H1 (cell line): ENCODE measurements around the gene PET117. TPM values are rescaled to one million over a fixed set of nuclear protein-coding genes. Genes with fewer than 3 reads are reported as not detected.

ENCODE experiments used
- CTCF ChIA-PET: fragments of 300-600 bp; sonication (Branson Sonifier 250); formaldehyde crosslinking; loops from one replicate; lab custom pipeline; 2021; ENCODE audit not compliant: partially characterized antibody; lab: Charles Lee
- POLR2A ChIA-PET: fragments of 300-600 bp; sonication (Branson Sonifier 250); formaldehyde crosslinking; loops from one replicate; lab custom pipeline; 2021; ENCODE audit warnings: inconsistent platforms; ENCODE audit not compliant: partially characterized antibody; lab: Charles Lee
- DNase-seq, 2 experiments: peaks; one replicate each; pipeline versions ENCODE4 v3.0.0 to v3.0.0-alpha.2; 2010 to 2022; ENCODE audit warnings: low spot score in 2 of 2, low read depth in 1 of 2, mixed read lengths in 1 of 2
- FAIRE-seq: peaks from 2 replicates; lab custom pipeline; 2011; peaks lifted over from hg19 to GRCh38; lab: Jason Lieb, UNC
- H2AFZ ChIP-seq: 2 replicates; pipeline ENCODE4 v1.8.1; 2012; ENCODE audit warnings: low read length, inconsistent platforms
- H2AK5ac ChIP-seq: 2 replicates; pipeline ENCODE4 v1.6.1; 2013; ENCODE audit warnings: low read depth, low read length
- H2BK120ac ChIP-seq: replicated peaks from 2 replicates; pipeline ENCODE3; 2013; ENCODE audit warnings: low read depth, low read length, inconsistent platforms
- H2BK12ac ChIP-seq: 2 replicates; pipeline ENCODE4 v1.6.1; 2013; ENCODE audit warnings: low read depth, low read length
- H2BK15ac ChIP-seq: 2 replicates; pipeline ENCODE4 v1.6.1; 2013; ENCODE audit warnings: low read length
- H2BK20ac ChIP-seq: 2 replicates; pipeline ENCODE4 v1.6.1; 2013; ENCODE audit warnings: low read length
- H2BK5ac ChIP-seq: 2 replicates; pipeline ENCODE4 v1.6.1; 2013; ENCODE audit warnings: low read depth, low read length
- H3K14ac ChIP-seq: 2 replicates; pipeline ENCODE4 v1.6.1; 2013; ENCODE audit warnings: inconsistent platforms; ENCODE audit not compliant: insufficient read length
- H3K18ac ChIP-seq: 2 replicates; pipeline ENCODE4 v1.6.1; 2013; ENCODE audit warnings: low read length; ENCODE audit errors: extremely low read depth
- H3K23ac ChIP-seq: 2 replicates; pipeline ENCODE4 v1.6.1; 2013; ENCODE audit warnings: inconsistent platforms; ENCODE audit not compliant: insufficient read length
- H3K23me2 ChIP-seq: 2 replicates; pipeline ENCODE4 v1.6.1; 2013; ENCODE audit warnings: low read depth, low read length
- H3K27ac ChIP-seq: 2 replicates; pipeline ENCODE4 v1.6.1; 2011; ENCODE audit warnings: low read depth, low read length, inconsistent platforms
- H3K27me3 ChIP-seq, 4 experiments: replicated peaks in 1 of 4; 1 replicate in 1 of 4; 2 replicates in 3 of 4; pipeline versions ENCODE4 v1.6.1 to v1.8.1; 2011 to 2013; ENCODE audit warnings: low read length in 3 of 4, mild to moderate bottlenecking in 3 of 4, inconsistent platforms in 2 of 4, mixed read lengths in 2 of 4, moderate library complexity in 1 of 4; ENCODE audit not compliant: control insufficient read depth in 3 of 4, insufficient read depth in 3 of 4; ENCODE audit errors: extremely low read depth in 1 of 4
- H3K36me3 ChIP-seq, 4 experiments: 2 replicates each; pipeline versions ENCODE4 v1.6.1 to v1.8.1; 2011 to 2013; ENCODE audit warnings: mild to moderate bottlenecking in 4 of 4, low read length in 3 of 4, moderate library complexity in 2 of 4, control low read depth in 1 of 4, inconsistent platforms in 1 of 4; ENCODE audit not compliant: insufficient read depth in 4 of 4, control insufficient read depth in 2 of 4
- H3K4ac ChIP-seq: replicated peaks from 2 replicates; pipeline ENCODE3; 2013; ENCODE audit warnings: low read length, low read depth, mixed read lengths, inconsistent platforms; ENCODE audit not compliant: insufficient read length
- H3K4me1 ChIP-seq, 4 experiments: replicated peaks in 1 of 4; 1 replicate in 1 of 4; 2 replicates in 3 of 4; pipeline versions ENCODE4 v1.6.1 to v1.8.1; 2011 to 2013; ENCODE audit warnings: low read length in 3 of 4, inconsistent platforms in 2 of 4, mixed read lengths in 1 of 4; ENCODE audit not compliant: insufficient read depth in 4 of 4, control insufficient read depth in 3 of 4
- H3K4me2 ChIP-seq, 2 experiments: 2 replicates each; pipeline versions ENCODE4 v1.6.1 to v1.8.1; 2011 to 2013; ENCODE audit warnings: low read depth in 2 of 2, low read length in 2 of 2, control low read depth in 1 of 2, inconsistent platforms in 1 of 2, mild to moderate bottlenecking in 1 of 2; ENCODE audit not compliant: insufficient read depth in 1 of 2
- H3K4me3 ChIP-seq, 4 experiments: fragments of 200-600, 300-600 bp in 1 of 4; sonication (generic), shearing (Covaris generic), sonication (Bioruptor Twin) in 1 of 4; 2 replicates each; pipeline versions ENCODE4 v1.5.1 to v1.8.1; 2011 to 2016; ENCODE audit warnings: low read length in 4 of 4, low read depth in 3 of 4, control low read depth in 2 of 4, inconsistent platforms in 2 of 4, mild to moderate bottlenecking in 2 of 4, mixed read lengths in 1 of 4, moderate library complexity in 1 of 4; ENCODE audit not compliant: insufficient read depth in 2 of 4; ENCODE audit errors: extremely low read depth in 1 of 4
- H3K56ac ChIP-seq: replicated peaks from 2 replicates; pipeline ENCODE3; 2013; ENCODE audit warnings: low read depth, mild to moderate bottlenecking, mixed read lengths, low read length, inconsistent platforms; ENCODE audit not compliant: insufficient read length
- H3K79me1 ChIP-seq: 2 replicates; pipeline ENCODE4 v1.6.1; 2013; ENCODE audit warnings: low read depth, low read length, control low read depth
- H3K79me2 ChIP-seq, 2 experiments: 2 replicates each; pipeline versions ENCODE4 v1.6.1 to v1.8.1; 2012 to 2013; ENCODE audit warnings: low read length in 2 of 2, mild to moderate bottlenecking in 2 of 2, inconsistent platforms in 1 of 2; ENCODE audit not compliant: insufficient read depth in 2 of 2, control insufficient read depth in 1 of 2
- H3K9ac ChIP-seq, 4 experiments: replicated peaks in 1 of 4; 1 replicate in 1 of 4; 2 replicates in 3 of 4; pipeline versions ENCODE4 v1.6.1 to v1.8.1; 2011 to 2013; ENCODE audit warnings: low read depth in 3 of 4, low read length in 3 of 4, control low read depth in 2 of 4, mild to moderate bottlenecking in 2 of 4, moderate library complexity in 2 of 4, inconsistent platforms in 1 of 4; ENCODE audit errors: extremely low read depth in 1 of 4
- H3K9me3 ChIP-seq, 2 experiments: 2 replicates each; pipeline versions ENCODE4 v1.6.1 to v1.8.1; 2012 to 2013; ENCODE audit warnings: mild to moderate bottlenecking in 2 of 2, moderate library complexity in 2 of 2, control low read depth in 1 of 2, inconsistent platforms in 1 of 2, low read depth in 1 of 2, low read length in 1 of 2, mixed read lengths in 1 of 2; ENCODE audit not compliant: insufficient read depth in 2 of 2
- H4K20me1 ChIP-seq, 2 experiments: replicated peaks in 1 of 2; 2 replicates each; pipeline versions ENCODE3 to v1.8.1; 2011 to 2013; ENCODE audit warnings: inconsistent platforms in 2 of 2, low read length in 2 of 2, mild to moderate bottlenecking in 1 of 2; ENCODE audit not compliant: insufficient read depth in 2 of 2, control insufficient read depth in 1 of 2
- H4K5ac ChIP-seq: 2 replicates; pipeline ENCODE4 v1.6.1; 2013; ENCODE audit warnings: low read length, low read depth, mixed read lengths, inconsistent platforms; ENCODE audit not compliant: insufficient read length
- H4K8ac ChIP-seq: 2 replicates; pipeline ENCODE4 v1.8.0; 2013; ENCODE audit warnings: mild to moderate bottlenecking, moderate library complexity, low read length, inconsistent platforms; ENCODE audit not compliant: insufficient read depth; ENCODE audit errors: extremely low read depth
- H4K91ac ChIP-seq: replicated peaks from 2 replicates; pipeline ENCODE3; 2013; ENCODE audit warnings: low read length, mixed read lengths, inconsistent platforms; ENCODE audit not compliant: insufficient read length
- ATF2 ChIP-seq: IDR thresholded peaks from 2 replicates; pipeline ENCODE4 v1.6.1; 2012; ENCODE audit warnings: low read length, inconsistent platforms
- HDAC2 ChIP-seq, 2 experiments: fragments of 300-600 bp in 1 of 2; sonication (generic) in 1 of 2; IDR thresholded peaks; 2 replicates each; pipeline ENCODE4 v1.6.1; 2011 to 2012; ENCODE audit warnings: low read depth in 2 of 2, low read length in 2 of 2, mild to moderate bottlenecking in 2 of 2, moderate library complexity in 2 of 2, borderline replicate concordance in 1 of 2, inconsistent platforms in 1 of 2
- PHF8 ChIP-seq: fragments of 200-600 bp; sonication (generic); conservative IDR thresholded peaks from 2 replicates; pipeline ENCODE4 v1.7.1; 2012; ENCODE audit warnings: low read depth, mild to moderate bottlenecking, inconsistent platforms, low read length, moderate library complexity
- POLR2AphosphoS5 ChIP-seq: IDR thresholded peaks from 2 replicates; pipeline ENCODE4 v1.6.1; 2011; ENCODE audit warnings: low read depth, low read length
- RNF2 ChIP-seq: fragments of 200-900, 300-1000 bp; sonication (generic); IDR thresholded peaks from 2 replicates; pipeline ENCODE4 v1.7.1; 2016; ENCODE audit warnings: borderline replicate concordance, low read depth, mild to moderate bottlenecking, antibody characterized with exemption, low read length; ENCODE audit not compliant: poor library complexity, severe bottlenecking; ENCODE audit errors: missing control alignments
- RXRA ChIP-seq: IDR thresholded peaks from 2 replicates; pipeline ENCODE4 v1.6.1; 2011; ENCODE audit warnings: low read depth, mild to moderate bottlenecking, low read length, moderate library complexity; ENCODE audit not compliant: insufficient read depth
- SIN3A ChIP-seq, 2 experiments: IDR thresholded peaks in 1 of 2; conservative IDR thresholded peaks in 1 of 2; 2 replicates each; pipeline ENCODE4 v1.6.1; 2011 to 2012; ENCODE audit warnings: low read length in 2 of 2, improper control_type of control experiment in 1 of 2, low read depth in 1 of 2, mild to moderate bottlenecking in 1 of 2
- SIX5 ChIP-seq: IDR thresholded peaks from 2 replicates; pipeline ENCODE4 v1.6.1; 2011; ENCODE audit warnings: mild to moderate bottlenecking, low read depth, low read length
- WGBS, 2 experiments: shearing (Covaris generic) in 1 of 2; methylation state at CpG; one replicate each; pipeline versions ENCODE4 v1.1.6 to v1.1.7; 2013 to 2015; ENCODE audit warnings: low lambda C conversion rate in 2 of 2, mixed read lengths in 2 of 2, inconsistent platforms in 1 of 2, low coverage in 1 of 2, missing lambda C conversion rate in 1 of 2; ENCODE audit not compliant: insufficient replicate concordance in 2 of 2, insufficient coverage in 1 of 2, insufficient read length in 1 of 2; ENCODE audit errors: extremely low coverage in 1 of 2, missing lambda C conversion rate in 1 of 2; 5-methylcytosine and 5-hydroxymethylcytosine counted together
- polyA plus RNA-seq, 7 experiments: library from polyadenylated mRNA; depleted of rRNA in 3 of 7; stranded (reverse) in 5 of 7; unstranded in 2 of 7; fragments of >200 nt in 5 of 7; fragments of 200-250 nt in 2 of 7; gene quantifications; 1 replicate in 5 of 7; 2 replicates in 1 of 7; 4 replicates in 1 of 7; pipeline versions ENCODE4 v1.2.1 to v1.2.3, GENCODE V29; 2011 to 2013; ENCODE audit warnings: missing spikeins in 2 of 7, mixed read lengths in 2 of 7
- total RNA-seq: library from RNA; stranded (reverse); fragmentation: NEBNext Ultra II Directional; extraction: Animal tissue kit (Norgen Biotek cat#: 25700); gene quantifications from 2 replicates; pipeline ENCODE4 v1.2.1, GENCODE V29; 2021

Gene PET117
- total and polyA plus RNA-seq, 2 of the 8 experiments (the other 6 are each of a cell fraction or from before 2014, with no cell fraction given), result 9.1 to 23.8 TPM

DNA sequence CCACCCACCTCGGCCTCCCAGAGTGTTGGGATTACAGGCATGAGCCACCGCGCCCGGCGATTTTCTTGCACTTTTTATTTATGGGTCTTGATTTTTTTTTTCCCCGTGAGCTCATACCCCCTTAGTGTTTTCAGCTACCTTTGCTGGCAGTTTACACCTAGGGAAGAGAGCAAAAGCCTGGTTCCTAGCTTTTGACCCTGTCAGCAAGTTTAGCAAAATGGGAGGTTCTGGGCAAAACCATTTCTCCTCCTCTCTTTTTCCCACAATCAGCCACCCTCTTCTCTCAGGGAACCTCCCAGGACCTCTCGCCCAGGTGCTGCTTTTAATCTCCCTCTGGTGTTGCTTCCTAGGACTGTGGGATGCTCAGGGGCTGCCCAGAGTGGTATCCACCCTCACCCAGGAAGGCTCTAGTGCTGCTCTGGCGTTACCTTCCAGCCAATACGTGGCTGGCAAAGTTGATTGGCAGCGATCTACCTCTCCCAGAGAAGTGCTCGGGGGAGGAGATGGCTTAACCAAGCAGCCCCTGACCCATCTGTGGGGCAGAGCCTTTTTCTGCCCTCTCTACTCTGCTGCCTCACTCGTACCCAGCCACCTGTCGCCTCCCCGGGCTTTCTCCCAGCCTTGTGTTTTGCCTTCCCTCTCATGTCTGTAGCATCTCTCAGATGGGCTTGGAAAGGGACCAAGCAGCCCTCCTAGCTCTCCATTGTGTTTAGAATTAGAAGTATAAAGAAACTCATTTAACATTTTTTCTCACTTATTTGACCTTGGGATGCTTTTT lies 37.4 kb downstream of the PET117 start:
- H2AK5ac ChIP-seq, result no peak overlapping the region
- no peak overlapping the region for H3K9ac ChIP-seq
- FAIRE-seq, result no peak
- H4K91ac ChIP-seq, result no peak overlapping the region
- H3K9me3 ChIP-seq, result peaks cover 0 to 6% of the 10 kb centered on the region in 2 experiments; a peak in 1 of 4 replicates
- no peak overlapping the region for H2BK120ac ChIP-seq
- no peak overlapping the region for H3K4me2 ChIP-seq
- H3K56ac ChIP-seq, result no peak overlapping the region
- CTCF ChIA-PET, result interaction anchor here (0.7 to 1.4 kb wide), 3 partner anchors 8 to 142 kb away, joined by 3 to 4 read pairs (median 3); no protein-coding TSS in a partner anchor
- 94% methylated on average over 14 of the region's 14 CpGs; no CpG with 5 or more reads in 1 of the 2 experiments for WGBS, 2 experiments
- no peak overlapping the region for H4K8ac ChIP-seq
- H4K20me1 ChIP-seq, result peaks cover 0 to 2% of the 10 kb centered on the region in 2 experiments
- no peak overlapping the region for H2BK15ac ChIP-seq
- no peak overlapping the region for H3K4ac ChIP-seq
- H4K5ac ChIP-seq, result no peak overlapping the region
- no peaks in the 10 kb centered on the region for H3K23me2 ChIP-seq
- H3K79me1 ChIP-seq, result no peaks in the 10 kb centered on the region
- H3K4me3 ChIP-seq, result no peak overlapping the region
- peaks cover 0 to 26% of the 10 kb centered on the region in 2 experiments; a peak in 2 of 4 replicates for H3K79me2 ChIP-seq
- no peak overlapping the region for H3K18ac ChIP-seq
- no peak overlapping the region for H2AFZ ChIP-seq
- no peak overlapping the region for H3K23ac ChIP-seq
- H3K4me1 ChIP-seq, result no peaks in the 10 kb centered on the region
- DNase-seq, result no peak
- POLR2A ChIA-PET, result interaction anchor here (1.4 to 1.8 kb wide), 2 partner anchors 8 to 15 kb away, joined by 3 to 6 read pairs; no protein-coding TSS in a partner anchor
- H3K14ac ChIP-seq, result no peak overlapping the region
- no peak overlapping the region for H2BK20ac ChIP-seq
- no peak overlapping the region for H3K27ac ChIP-seq
- no peak overlapping the region for H2BK12ac ChIP-seq
- H3K27me3 ChIP-seq, result no peaks in the 10 kb centered on the region
- peaks cover 0 to 4% (median 1%) of the 10 kb centered on the region in 4 experiments; a peak in 2 of 8 replicates for H3K36me3 ChIP-seq
- H2BK5ac ChIP-seq, result no peak overlapping the region
- TF ChIP-seq SIX5 (no peak), HDAC2 (IDR thresholded peaks at IDR 0.05; ENCODE audit: borderline replicate concordance in 1 of 2, low read depth in 2 of 2, low read length in 2 of 2) (no peak), PHF8 (no peak), POLR2AphosphoS5 (no peak), SIN3A (conservative IDR thresholded peaks at IDR 0.05 in 1 of 2, IDR thresholded peaks at IDR 0.05 in 1 of 2; ENCODE audit: low read depth in 1 of 2, low read length in 2 of 2) (no peak), RNF2 (no peak), ATF2 (no peak), RXRA (no peak)
